Keratinocyte (primary cell): ENCODE data around the gene TACR1. TPM values are rescaled to one million over a fixed set of nuclear protein-coding genes. Genes with fewer than 3 reads are reported as not detected.

Experiments used
- DNase-seq: peaks from one replicate; pipeline ENCODE4 v3.0.0-alpha.2; 2011; ENCODE audit warnings: low read depth, missing footprints, low spot score
- FAIRE-seq: peaks from 2 replicates; lab custom pipeline; 2011; peaks lifted over from hg19 to GRCh38; lab: Jason Lieb, UNC
- H2AFZ ChIP-seq: 2 replicates; pipeline ENCODE4 v1.6.0; 2012; ENCODE audit warnings: low read length, control low read depth, inconsistent platforms; ENCODE audit not compliant: control insufficient read depth
- H3K27ac ChIP-seq: 2 replicates; pipeline ENCODE4 v1.5.1; 2011; ENCODE audit warnings: low read length; ENCODE audit not compliant: control insufficient read depth, insufficient read depth
- H3K27me3 ChIP-seq: 3 replicates; pipeline ENCODE4 v1.6.0; 2011; ENCODE audit warnings: low read length; ENCODE audit not compliant: control insufficient read depth, insufficient read depth; ENCODE audit errors: extremely low read depth
- H3K36me3 ChIP-seq, 2 experiments: 2 replicates in 1 of 2; 3 replicates in 1 of 2; pipeline ENCODE4 v1.5.1; 2011; ENCODE audit warnings: low read length in 2 of 2, mild to moderate bottlenecking in 1 of 2; ENCODE audit not compliant: control insufficient read depth in 2 of 2, insufficient read depth in 2 of 2; ENCODE audit errors: extremely low read depth in 1 of 2
- H3K4me1 ChIP-seq: 3 replicates; pipeline ENCODE4 v1.5.1; 2011; ENCODE audit warnings: low read length; ENCODE audit not compliant: control insufficient read depth, insufficient read depth; ENCODE audit errors: extremely low read depth
- H3K4me2 ChIP-seq: 3 replicates; pipeline ENCODE4 v1.6.0; 2011; ENCODE audit warnings: low read depth, low read length; ENCODE audit not compliant: control insufficient read depth, insufficient read depth; ENCODE audit errors: extremely low read depth
- H3K4me3 ChIP-seq, 3 experiments: fragments of 200-600 bp in 1 of 3; sonication (generic) in 1 of 3; 2 replicates in 2 of 3; 3 replicates in 1 of 3; pipeline ENCODE4 v1.5.1; 2011 to 2016; ENCODE audit warnings: low read length in 3 of 3, mild to moderate bottlenecking in 3 of 3, control low read depth in 2 of 3, inconsistent platforms in 1 of 3, low read depth in 1 of 3, mixed read lengths in 1 of 3, mixed run types in 1 of 3, moderate library complexity in 1 of 3; ENCODE audit not compliant: control insufficient read depth in 2 of 3, insufficient read depth in 2 of 3; ENCODE audit errors: extremely low read depth in 1 of 3
- H3K79me2 ChIP-seq: 2 replicates; pipeline ENCODE4 v1.6.0; 2012; ENCODE audit warnings: low read length; ENCODE audit not compliant: control insufficient read depth, insufficient read depth
- H3K9ac ChIP-seq: 3 replicates; pipeline ENCODE4 v1.6.0; 2011; ENCODE audit warnings: low read length; ENCODE audit not compliant: control insufficient read depth, insufficient read depth; ENCODE audit errors: extremely low read depth
- H3K9me1 ChIP-seq: 3 replicates; pipeline ENCODE4 v1.6.0; 2011; ENCODE audit warnings: low read length; ENCODE audit not compliant: control insufficient read depth, insufficient read depth; ENCODE audit errors: extremely low read depth
- H3K9me3 ChIP-seq: 2 replicates; pipeline ENCODE4 v1.5.1; 2012; ENCODE audit warnings: low read depth, low read length; ENCODE audit not compliant: control insufficient read depth
- H4K20me1 ChIP-seq: 3 replicates; pipeline ENCODE4 v1.6.0; 2011; ENCODE audit warnings: low read length; ENCODE audit not compliant: control insufficient read depth, insufficient read depth; ENCODE audit errors: extremely low read depth
- EZH2 ChIP-seq: IDR thresholded peaks from one replicate; pipeline ENCODE4 v1.6.1; 2012; ENCODE audit warnings: inconsistent platforms, mild to moderate bottlenecking, low read length, moderate library complexity
- dilution Hi-C: fragments of 300-500 bp; cut with MboI; formaldehyde crosslinking; loops from one replicate; pipeline ENCODE4 v1.7.0; 2020; ENCODE audit warnings: low sequenced_read_pairs; ENCODE audit not compliant: extremely low pct_ligation_motif_present
- polyA plus RNA-seq, 5 experiments: library from polyadenylated mRNA; depleted of rRNA in 3 of 5; stranded (reverse) in 3 of 5; stranded (forward) in 1 of 5; unstranded in 1 of 5; fragments of >200 nt; gene quantifications; 1 replicate in 1 of 5; 2 replicates in 3 of 5; 3 replicates in 1 of 5; pipeline versions ENCODE4 v1.2.1 to v1.2.3, GENCODE V29; 2011 to 2012; ENCODE audit warnings: missing spikeins in 2 of 5, low read depth in 1 of 5, low replicate concordance in 1 of 5
- TF ChIP-seq, protein P1 (sequence below), 3 experiments: IDR thresholded peaks in 1 of 3; conservative IDR thresholded peaks in 1 of 3; optimal IDR thresholded peaks in 1 of 3; 2 replicates in 2 of 3; 3 replicates in 1 of 3; pipeline versions ENCODE3 to v1.5.1; 2011; ENCODE audit warnings: low read length in 3 of 3, mild to moderate bottlenecking in 3 of 3, moderate library complexity in 2 of 3, control low read depth in 1 of 3, inconsistent platforms in 1 of 3; ENCODE audit not compliant: insufficient read depth in 2 of 3; ENCODE audit errors: extremely low read depth in 1 of 3

TACR1 gene
- polyA plus RNA-seq, 1 donor (not counting 4 experiments of a cell fraction or from before 2014, with no cell fraction given): not detected

DNA sequence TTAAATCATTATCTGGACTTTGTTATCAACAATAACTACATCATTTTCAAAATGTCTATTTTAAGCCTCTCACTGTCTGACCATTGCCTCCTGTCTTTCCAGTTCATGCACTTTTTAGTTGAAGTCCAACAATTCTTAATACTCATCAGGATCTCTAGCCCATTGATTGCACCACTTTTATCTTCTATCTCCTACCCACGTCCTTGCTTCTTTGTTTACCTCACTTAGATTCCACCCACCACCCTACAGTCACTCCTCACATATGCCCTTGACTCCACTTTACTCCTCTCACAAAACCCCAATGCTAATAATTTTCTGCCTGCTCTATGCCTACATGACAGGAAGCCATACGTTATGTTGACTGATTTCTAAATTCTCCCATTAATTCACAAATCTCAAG is 21.9 kb downstream of the TACR1 start:
- no peaks in the 10 kb centered on the region for H3K36me3 ChIP-seq
- H3K4me1 ChIP-seq: no peaks in the 10 kb centered on the region
- H3K9ac ChIP-seq: no peak overlapping the region
- no peaks in the 10 kb centered on the region for H4K20me1 ChIP-seq
- H3K4me2 ChIP-seq: no peak overlapping the region
- no peaks in the 10 kb centered on the region for H3K9me3 ChIP-seq
- H3K79me2 ChIP-seq: no peaks in the 10 kb centered on the region
- FAIRE-seq (no peak), DNase-seq (no peak)
- peaks cover 7% of the 10 kb centered on the region for H3K27me3 ChIP-seq
- no peak overlapping the region for H2AFZ ChIP-seq
- TF ChIP-seq, protein P1, sequence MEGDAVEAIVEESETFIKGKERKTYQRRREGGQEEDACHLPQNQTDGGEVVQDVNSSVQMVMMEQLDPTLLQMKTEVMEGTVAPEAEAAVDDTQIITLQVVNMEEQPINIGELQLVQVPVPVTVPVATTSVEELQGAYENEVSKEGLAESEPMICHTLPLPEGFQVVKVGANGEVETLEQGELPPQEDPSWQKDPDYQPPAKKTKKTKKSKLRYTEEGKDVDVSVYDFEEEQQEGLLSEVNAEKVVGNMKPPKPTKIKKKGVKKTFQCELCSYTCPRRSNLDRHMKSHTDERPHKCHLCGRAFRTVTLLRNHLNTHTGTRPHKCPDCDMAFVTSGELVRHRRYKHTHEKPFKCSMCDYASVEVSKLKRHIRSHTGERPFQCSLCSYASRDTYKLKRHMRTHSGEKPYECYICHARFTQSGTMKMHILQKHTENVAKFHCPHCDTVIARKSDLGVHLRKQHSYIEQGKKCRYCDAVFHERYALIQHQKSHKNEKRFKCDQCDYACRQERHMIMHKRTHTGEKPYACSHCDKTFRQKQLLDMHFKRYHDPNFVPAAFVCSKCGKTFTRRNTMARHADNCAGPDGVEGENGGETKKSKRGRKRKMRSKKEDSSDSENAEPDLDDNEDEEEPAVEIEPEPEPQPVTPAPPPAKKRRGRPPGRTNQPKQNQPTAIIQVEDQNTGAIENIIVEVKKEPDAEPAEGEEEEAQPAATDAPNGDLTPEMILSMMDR (optimal IDR thresholded peaks at IDR 0.05 in 1 of 3, IDR thresholded peaks at IDR 0.05 in 1 of 3, conservative IDR thresholded peaks at IDR 0.05 in 1 of 3; ENCODE audit: extremely low read depth in 1 of 3, insufficient read depth in 2 of 3, low read length in 3 of 3): no peak
- no peak for TF ChIP-seq EZH2
- H3K4me3 ChIP-seq: no peak overlapping the region
- no peaks in the 10 kb centered on the region for H3K9me1 ChIP-seq
- dilution Hi-C loops: no loop called here
- no peak overlapping the region for H3K27ac ChIP-seq

DNA sequence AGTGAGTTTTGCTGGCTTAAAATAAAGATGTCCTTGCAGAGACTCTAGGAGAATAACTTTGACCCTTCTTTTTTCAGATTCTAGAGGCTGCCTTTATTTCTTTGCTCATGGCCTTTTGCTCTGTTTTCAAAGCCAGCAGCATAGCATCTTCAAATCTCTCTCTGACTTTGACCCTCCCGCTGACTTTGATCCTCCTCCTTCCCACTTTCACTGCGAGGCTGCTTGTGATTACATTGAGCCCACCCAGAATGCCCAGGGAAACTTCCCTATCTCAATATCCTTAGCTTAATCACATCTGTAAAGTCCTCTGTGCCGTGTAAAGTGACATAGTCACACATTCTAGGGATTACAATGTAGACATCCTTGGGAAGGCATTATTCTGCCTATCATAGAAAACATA is 23.9 kb downstream of the TACR1 start:
- no peaks in the 10 kb centered on the region for H3K9me3 ChIP-seq
- DNase-seq (no peak), FAIRE-seq (no peak)
- H3K79me2 ChIP-seq: no peaks in the 10 kb centered on the region
- no peak overlapping the region for H3K9ac ChIP-seq
- H2AFZ ChIP-seq: no peak overlapping the region
- peaks cover 7% of the 10 kb centered on the region for H3K27me3 ChIP-seq
- dilution Hi-C loops: no loop called here
- H3K4me3 ChIP-seq: no peak overlapping the region
- no peak overlapping the region for H3K27ac ChIP-seq
- H4K20me1 ChIP-seq: no peaks in the 10 kb centered on the region
- no peak overlapping the region for H3K4me2 ChIP-seq
- no peaks in the 10 kb centered on the region for H3K36me3 ChIP-seq
- no peaks in the 10 kb centered on the region for H3K9me1 ChIP-seq
- TF ChIP-seq, protein P1 (optimal IDR thresholded peaks at IDR 0.05 in 1 of 3, IDR thresholded peaks at IDR 0.05 in 1 of 3, conservative IDR thresholded peaks at IDR 0.05 in 1 of 3; ENCODE audit: extremely low read depth in 1 of 3, insufficient read depth in 2 of 3, low read length in 3 of 3): no peak
- TF ChIP-seq EZH2: no peak
- H3K4me1 ChIP-seq: no peaks in the 10 kb centered on the region
